Activated T-cell treated with anti-CD3 and anti-CD28 coated beads, Interleukin-2, amount 50 U/mL, for 24 hours (primary cell): ENCODE results near the gene CCDC197.
A peak's percentile ranks its signal among the peaks of the same experiment; 100 is the strongest.

Experiments
- DNase-seq: peaks from one replicate; pipeline ENCODE4 v3.0.0-alpha.2; 2020
- H3K27ac Mint-ChIP-seq: 2 replicates; pipeline ENCODE4 v1.8.0; 2020; ENCODE audit warnings: mild to moderate bottlenecking, mixed read lengths
- H3K27me3 Mint-ChIP-seq: 2 replicates; pipeline ENCODE4 v1.8.0; 2020; ENCODE audit warnings: mixed read lengths
- H3K36me3 Mint-ChIP-seq: 2 replicates; pipeline ENCODE4 v1.8.0; 2020; ENCODE audit warnings: low read depth, mixed read lengths
- H3K4me1 Mint-ChIP-seq: 2 replicates; pipeline ENCODE4 v1.8.0; 2020; ENCODE audit warnings: low read depth, mixed read lengths
- H3K4me3 Mint-ChIP-seq: 2 replicates; pipeline ENCODE4 v1.8.0; 2020; ENCODE audit warnings: mild to moderate bottlenecking, moderate library complexity, mixed read lengths
- H3K9me3 Mint-ChIP-seq: 2 replicates; pipeline ENCODE4 v1.8.0; 2020; ENCODE audit warnings: mixed read lengths

Gene CCDC197

DNA sequence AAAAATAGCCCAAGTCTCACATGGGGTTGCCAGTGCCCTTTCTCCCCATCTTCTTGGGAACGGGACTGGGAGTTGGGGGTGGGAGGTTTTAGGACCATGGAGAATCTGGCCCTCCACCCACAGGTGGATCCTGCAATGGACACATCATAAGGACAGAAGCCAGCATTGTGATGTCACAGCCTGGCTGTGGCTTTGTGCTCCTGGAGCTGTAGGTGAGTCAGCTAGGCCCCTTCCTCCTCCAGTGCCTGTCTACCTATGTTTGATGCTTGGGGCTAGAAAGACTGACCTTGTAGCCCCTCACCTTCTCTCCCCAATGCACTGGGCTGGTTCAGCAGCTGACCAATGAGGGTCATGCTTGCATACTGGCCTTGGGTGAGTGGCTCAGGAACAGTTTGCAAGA, at the start of gene CCDC197:
TSS of gene CCDC197 (plus strand) at position 220 of the 400 bp plus-strand sequence. CDS start 831 bp downstream, outside the sequence.
- peaks cover 60% of the 10 kb centered on the region for H3K4me1 Mint-ChIP-seq
- no peaks in the 10 kb centered on the region for H3K9me3 Mint-ChIP-seq
- H3K4me3 Mint-ChIP-seq: no peak within 1 kb of the TSS
- H3K27me3 Mint-ChIP-seq: no peaks in the 10 kb centered on the region
- H3K36me3 Mint-ChIP-seq: no peaks in the 10 kb centered on the region
- H3K27ac Mint-ChIP-seq: peak within 1 kb of the TSS; percentile 84
- DNase-seq: no peak

- no peaks in the 10 kb centered on the region for H3K27me3 Mint-ChIP-seq
- peaks cover 47% of the 10 kb centered on the region for H3K4me1 Mint-ChIP-seq
- DNase-seq: no peak
- H3K27ac Mint-ChIP-seq: no peak overlapping the region
- peaks cover 70% of the 10 kb centered on the region for H3K36me3 Mint-ChIP-seq
- no peak overlapping the region for H3K4me3 Mint-ChIP-seq
- no peaks in the 10 kb centered on the region for H3K9me3 Mint-ChIP-seq
Observed at GRCh38 chr14:93949511-93950075, 47.5 kb upstream of the CCDC197 start.

- Mint-ChIP-seq H3K27ac (peak overlapping the region; percentile 56), H3K4me1 (peaks cover 62% of the 10 kb centered on the region), H3K9me3 (no peaks in the 10 kb centered on the region), H3K36me3 (peaks cover 70% of the 10 kb centered on the region), H3K4me3 (no peak overlapping the region), H3K27me3 (no peaks in the 10 kb centered on the region)
- no peak for DNase-seq
Observed at GRCh38 chr14:93950948-93951634, 46.0 kb upstream of the CCDC197 start.

DNA sequence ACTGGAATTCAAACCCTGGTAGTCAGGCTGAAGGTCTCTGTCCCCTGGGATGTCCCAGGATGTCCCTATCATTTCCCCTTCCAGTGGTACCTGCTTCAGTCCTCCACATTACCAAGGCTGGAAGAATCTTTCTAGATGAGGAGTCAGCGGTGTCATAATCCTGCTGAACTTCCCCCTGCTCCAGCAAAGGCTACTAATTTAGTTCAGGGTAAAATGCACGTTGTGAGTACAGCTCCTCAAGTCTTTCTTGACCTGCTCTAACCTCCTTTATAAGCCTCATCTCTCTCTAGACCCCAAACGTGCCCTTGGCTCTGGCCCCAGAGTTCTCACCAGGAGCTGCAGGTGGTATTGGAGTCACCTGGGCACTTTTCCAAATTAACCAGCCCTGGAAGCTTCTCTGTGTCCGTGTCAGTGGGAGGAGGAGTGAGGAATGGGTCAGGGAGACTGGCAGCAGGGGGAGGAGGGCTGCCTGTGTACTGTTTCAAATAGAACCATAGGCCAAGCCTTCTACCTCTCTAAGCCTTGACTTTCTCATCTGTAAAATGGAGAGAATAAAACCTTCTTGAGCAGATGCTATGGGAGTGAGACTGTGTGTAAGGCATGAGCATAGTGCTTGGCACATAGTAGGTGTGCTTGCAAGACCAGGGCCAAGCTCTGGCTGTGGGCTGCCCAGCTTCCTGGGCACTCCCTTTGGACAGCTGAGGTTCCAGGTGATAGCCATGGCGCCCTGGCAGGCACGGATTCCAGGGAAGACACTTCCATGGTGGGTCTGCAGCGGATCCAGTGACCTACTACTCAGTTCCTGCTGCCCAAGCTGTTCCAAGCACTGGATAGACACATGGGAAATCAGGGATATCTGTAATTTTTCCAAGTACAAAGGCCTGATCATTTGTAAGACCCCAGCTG, 45.2 kb upstream of the CCDC197 start:
- H3K36me3 Mint-ChIP-seq: peaks cover 64% of the 10 kb centered on the region
- H3K4me1 Mint-ChIP-seq: peaks cover 68% of the 10 kb centered on the region
- no peak for DNase-seq
- no peak overlapping the region for H3K4me3 Mint-ChIP-seq
- peak overlapping the region; percentile 56 for H3K27ac Mint-ChIP-seq
- no peaks in the 10 kb centered on the region for H3K27me3 Mint-ChIP-seq
- H3K9me3 Mint-ChIP-seq: no peaks in the 10 kb centered on the region

GRCh38 chr14:93952829-93953228, 44.3 kb upstream of the CCDC197 start:
- H3K9me3 Mint-ChIP-seq: no peaks in the 10 kb centered on the region
- no peak for DNase-seq
- H3K4me1 Mint-ChIP-seq: peaks cover 77% of the 10 kb centered on the region
- no peaks in the 10 kb centered on the region for H3K27me3 Mint-ChIP-seq
- peaks cover 63% of the 10 kb centered on the region for H3K36me3 Mint-ChIP-seq
- peak overlapping the region; percentile 6 for H3K27ac Mint-ChIP-seq
- H3K4me3 Mint-ChIP-seq: peak overlapping the region; percentile 82

DNA sequence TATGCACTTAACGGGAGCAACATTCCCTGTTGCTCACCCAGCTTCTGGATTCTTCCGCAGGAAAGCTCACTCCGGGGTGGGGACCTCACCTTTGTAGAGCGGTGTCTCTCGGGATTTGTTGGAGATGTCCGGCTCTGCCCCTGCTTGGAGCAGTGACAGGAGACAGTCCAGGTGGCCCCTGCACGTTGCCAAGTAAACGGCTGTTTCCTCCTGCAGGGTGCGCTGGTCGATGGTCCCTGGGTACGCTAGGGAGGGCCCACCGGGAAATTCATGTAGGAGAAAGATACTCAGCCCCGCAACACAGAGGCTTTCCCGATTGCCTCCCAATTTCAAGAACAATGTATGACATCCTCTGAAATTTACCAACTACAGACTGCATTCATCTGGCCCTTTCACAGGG, 43.8 kb upstream of the CCDC197 start:
- Mint-ChIP-seq H3K4me3 (peak overlapping the region; percentile 82), H3K27me3 (no peaks in the 10 kb centered on the region), H3K9me3 (no peaks in the 10 kb centered on the region), H3K36me3 (peaks cover 64% of the 10 kb centered on the region), H3K27ac (no peak overlapping the region), H3K4me1 (peaks cover 82% of the 10 kb centered on the region)
- DNase-seq: no peak

DNA sequence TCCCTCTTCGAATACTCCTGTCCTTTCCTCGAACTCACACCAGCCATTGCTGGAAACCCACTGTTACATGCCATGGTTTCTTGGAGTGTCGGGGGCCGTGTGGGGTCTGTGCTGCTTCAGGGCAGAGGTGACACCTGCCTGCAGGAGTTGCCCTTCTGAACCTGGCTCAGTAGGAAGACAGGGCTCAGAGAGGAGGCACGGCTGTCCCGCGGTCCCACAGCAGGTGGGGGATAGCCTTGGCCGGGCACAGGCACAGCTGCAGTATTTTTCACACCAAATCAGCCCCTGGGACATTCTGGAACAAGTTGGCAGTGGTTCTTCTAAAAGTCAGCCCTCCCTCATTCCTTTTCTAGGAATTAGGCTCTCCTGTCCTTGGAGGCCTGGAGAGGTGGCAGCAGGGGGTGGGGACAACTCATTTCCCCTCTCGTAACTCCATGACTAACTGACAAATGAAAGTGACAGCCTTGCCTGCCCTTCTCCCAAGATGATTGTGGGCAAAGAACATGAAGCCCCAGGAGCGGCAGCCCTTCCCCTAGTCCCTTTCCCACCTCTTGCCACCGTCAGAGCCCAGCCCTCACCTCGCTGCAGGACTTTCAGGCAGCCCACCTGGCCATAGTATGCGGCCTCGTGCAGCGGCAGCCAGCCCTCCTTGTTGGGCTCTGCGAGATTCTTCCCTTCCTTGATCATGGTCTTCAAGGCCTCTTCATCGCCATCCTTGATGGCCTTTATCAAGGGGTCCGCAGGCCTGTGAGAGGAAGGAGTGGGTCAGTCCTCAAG, 43.2 kb upstream of the CCDC197 start:
- peak overlapping the region; percentile 82 for H3K4me3 Mint-ChIP-seq
- no peak for DNase-seq
- no peaks in the 10 kb centered on the region for H3K9me3 Mint-ChIP-seq
- peaks cover 88% of the 10 kb centered on the region for H3K4me1 Mint-ChIP-seq
- no peaks in the 10 kb centered on the region for H3K27me3 Mint-ChIP-seq
- H3K36me3 Mint-ChIP-seq: peaks cover 63% of the 10 kb centered on the region
- peak overlapping the region; percentile 97 for H3K27ac Mint-ChIP-seq

- no peak for DNase-seq
- Mint-ChIP-seq H3K4me1 (peaks cover 94% of the 10 kb centered on the region), H3K4me3 (peak overlapping the region; percentile 82), H3K27me3 (no peaks in the 10 kb centered on the region), H3K9me3 (no peaks in the 10 kb centered on the region), H3K36me3 (peaks cover 62% of the 10 kb centered on the region), H3K27ac (peak overlapping the region; percentile 97)
Observed at GRCh38 chr14:93954516-93954830, 42.6 kb upstream of the CCDC197 start.

- no peaks in the 10 kb centered on the region for H3K27me3 Mint-ChIP-seq
- peak overlapping the region; percentile 82 for H3K4me3 Mint-ChIP-seq
- peak; percentile 69 for DNase-seq
- H3K27ac Mint-ChIP-seq: peak overlapping the region; percentile 97
- H3K4me1 Mint-ChIP-seq: peaks cover 98% of the 10 kb centered on the region
- H3K36me3 Mint-ChIP-seq: peaks cover 58% of the 10 kb centered on the region
- no peaks in the 10 kb centered on the region for H3K9me3 Mint-ChIP-seq
Observed at GRCh38 chr14:93954900-93955849, 41.9 kb upstream of the CCDC197 start.

DNA sequence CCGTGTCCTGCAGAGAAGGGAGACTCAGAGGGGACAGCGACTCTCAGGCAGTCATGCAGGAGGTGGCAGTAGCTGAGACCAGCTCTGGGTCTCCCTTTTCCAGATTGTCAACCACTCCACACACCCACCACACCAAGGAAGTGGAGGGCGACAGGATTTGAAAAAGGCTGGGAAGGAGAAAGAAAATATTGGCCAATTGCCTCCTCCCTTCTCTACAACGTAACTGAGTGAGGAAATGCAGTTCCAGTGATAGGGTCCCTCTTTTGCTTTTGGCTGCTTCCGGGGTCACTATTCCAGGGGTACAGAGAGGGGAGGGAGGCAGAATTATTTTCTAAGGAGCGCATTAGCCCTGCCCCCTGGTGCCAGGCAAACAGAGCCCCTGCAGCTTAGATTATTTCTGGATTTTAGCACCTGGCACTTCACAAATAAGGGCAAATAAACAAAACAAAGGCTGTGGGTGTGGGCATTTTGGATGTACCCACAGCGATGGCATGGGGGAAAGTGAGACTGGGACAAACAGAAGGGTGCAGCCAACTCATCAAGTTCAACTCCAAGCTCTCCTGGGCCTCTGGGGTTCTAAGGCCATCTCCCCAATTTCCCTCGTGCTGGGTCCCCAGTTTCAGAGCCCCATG, 41.1 kb upstream of the CCDC197 start:
- Mint-ChIP-seq H3K4me3 (peak overlapping the region; percentile 82), H3K27ac (peak overlapping the region; percentile 97), H3K36me3 (peaks cover 50% of the 10 kb centered on the region), H3K4me1 (peaks cover 96% of the 10 kb centered on the region), H3K27me3 (no peaks in the 10 kb centered on the region), H3K9me3 (no peaks in the 10 kb centered on the region)
- DNase-seq: no peak

- H3K36me3 Mint-ChIP-seq: peaks cover 50% of the 10 kb centered on the region
- peak overlapping the region; percentile 82 for H3K4me3 Mint-ChIP-seq
- DNase-seq: peak; percentile 57
- no peaks in the 10 kb centered on the region for H3K9me3 Mint-ChIP-seq
- H3K27ac Mint-ChIP-seq: peak overlapping the region; percentile 97
- H3K27me3 Mint-ChIP-seq: no peaks in the 10 kb centered on the region
- peaks cover 96% of the 10 kb centered on the region for H3K4me1 Mint-ChIP-seq
Observed at GRCh38 chr14:93956514-93957332, 40.4 kb upstream of the CCDC197 start.

GRCh38 chr14:93957333-93957710, 39.8 kb upstream of the CCDC197 start:
- H3K9me3 Mint-ChIP-seq: no peaks in the 10 kb centered on the region
- H3K4me1 Mint-ChIP-seq: peaks cover 95% of the 10 kb centered on the region
- DNase-seq: no peak
- peak overlapping the region; percentile 97 for H3K27ac Mint-ChIP-seq
- H3K36me3 Mint-ChIP-seq: peaks cover 52% of the 10 kb centered on the region
- peak overlapping the region; percentile 82 for H3K4me3 Mint-ChIP-seq
- H3K27me3 Mint-ChIP-seq: no peaks in the 10 kb centered on the region
